Neutrophil (primary cell): ENCODE results near the gene VN1R4.
"Not testable (repeated sequence)": the region's sequence is repeated elsewhere in the genome, so short reads cannot be mapped to it uniquely, and the experiment has no call there.

Experiments
- H3K27ac ChIP-seq: fragments of 200-600 bp; sonication (generic); 2 replicates; pipeline ENCODE4 v1.5.1; 2016; ENCODE audit warnings: mild to moderate bottlenecking, moderate library complexity
- H3K27me3 ChIP-seq: fragments of 200-600 bp; sonication (generic); 2 replicates; pipeline ENCODE4 v1.6.0; 2016; ENCODE audit warnings: mild to moderate bottlenecking
- H3K36me3 ChIP-seq: fragments of 200-600 bp; sonication (generic); 2 replicates; pipeline ENCODE4 v1.5.1; 2017
- H3K4me1 ChIP-seq, 2 experiments: fragments of 200-600 bp in 1 of 2; sonication (generic) in 1 of 2; 1 replicate in 1 of 2; 2 replicates in 1 of 2; pipeline versions ENCODE4 v1.5.1 to v1.6.1; 2013 to 2016; ENCODE audit warnings: low read depth in 1 of 2, low read length in 1 of 2, mild to moderate bottlenecking in 1 of 2, moderate library complexity in 1 of 2; ENCODE audit not compliant: control insufficient read depth in 1 of 2, insufficient read depth in 1 of 2
- H3K4me3 ChIP-seq, 2 experiments: fragments of 200-600 bp in 1 of 2; sonication (generic) in 1 of 2; 1 replicate in 1 of 2; 2 replicates in 1 of 2; pipeline ENCODE4 v1.5.1; 2013 to 2016; ENCODE audit warnings: low read depth in 1 of 2, low read length in 1 of 2, mild to moderate bottlenecking in 1 of 2, moderate library complexity in 1 of 2
- H3K9me3 ChIP-seq: fragments of 200-600 bp; sonication (generic); 2 replicates; pipeline ENCODE4 v1.5.1; 2016
- CTCF ChIP-seq: fragments of 200-600 bp; sonication (generic); IDR thresholded peaks from 2 replicates; pipeline ENCODE4 v1.5.1; 2016; ENCODE audit warnings: antibody characterized with exemption

VN1R4 gene

GRCh38 chr19:53254411-53255341 lies 12.8 kb downstream of the VN1R4 start, which contains the start of gene ZNF677:
TSS of gene ZNF677 (minus strand) at chr19:53254873. CDS start at chr19:53251550, 3,323 bp downstream.
- peaks cover 7 to 13% of the 10 kb centered on the region in 2 experiments for H3K4me1 ChIP-seq
- H3K27ac ChIP-seq, result no peak within 1 kb of the TSS
- peak within 1 kb of the TSS; percentile 59 to 65 for H3K4me3 ChIP-seq
- peaks cover 23% of the 10 kb centered on the region for H3K9me3 ChIP-seq
- peaks cover 5% of the 10 kb centered on the region for H3K27me3 ChIP-seq
- no peak for TF ChIP-seq CTCF
- H3K36me3 ChIP-seq, result no peaks in the 10 kb centered on the region

GRCh38 chr19:53246498-53246897 lies 21.0 kb downstream of the VN1R4 start:
- no peaks in the 10 kb centered on the region for H3K36me3 ChIP-seq
- H3K27me3 ChIP-seq, result no peaks in the 10 kb centered on the region
- H3K4me1 ChIP-seq, result no peaks in the 10 kb centered on the region
- no peak for TF ChIP-seq CTCF
- H3K27ac ChIP-seq, result no peak overlapping the region
- H3K4me3 ChIP-seq, result no peak overlapping the region
- H3K9me3 ChIP-seq, result peaks cover 17% of the 10 kb centered on the region

- Histone ChIP-seq H3K36me3 (no peaks in the 10 kb centered on the region), H3K4me1 (no peaks in the 10 kb centered on the region), H3K27me3 (no peaks in the 10 kb centered on the region), H3K9me3 (peaks cover 56% of the 10 kb centered on the region), H3K27ac (no peak overlapping the region), H3K4me3 (no peak overlapping the region)
- TF ChIP-seq CTCF, result no peak
These were observed 30.3 kb downstream of the VN1R4 start for GRCh38 chr19:53237114-53237777.

- Histone ChIP-seq H3K27me3 (no peaks in the 10 kb centered on the region), H3K4me1 (no peaks in the 10 kb centered on the region), H3K9me3 (peaks cover 41% of the 10 kb centered on the region), H3K4me3 (no peak overlapping the region), H3K36me3 (no peaks in the 10 kb centered on the region), H3K27ac (no peak overlapping the region)
- no peak for TF ChIP-seq CTCF
These were observed 42.9 kb downstream of the VN1R4 start for GRCh38 chr19:53224606-53225005.

- peaks cover 58% of the 10 kb centered on the region for H3K9me3 ChIP-seq
- not testable (repeated sequence) for H3K27ac ChIP-seq, H3K4me3 ChIP-seq, H3K36me3 ChIP-seq, H3K4me1 ChIP-seq, H3K27me3 ChIP-seq
These were observed 44.8 kb downstream of the VN1R4 start for GRCh38 chr19:53222716-53223115.
